ENCODE data around the gene ARID1B. TPM values are rescaled to one million over a fixed set of nuclear protein-coding genes. Genes with fewer than 3 reads are reported as not detected.

The ARID1B gene
- total RNA-seq, 1 experiment from 2014 or later = 42.8 TPM

DNA sequence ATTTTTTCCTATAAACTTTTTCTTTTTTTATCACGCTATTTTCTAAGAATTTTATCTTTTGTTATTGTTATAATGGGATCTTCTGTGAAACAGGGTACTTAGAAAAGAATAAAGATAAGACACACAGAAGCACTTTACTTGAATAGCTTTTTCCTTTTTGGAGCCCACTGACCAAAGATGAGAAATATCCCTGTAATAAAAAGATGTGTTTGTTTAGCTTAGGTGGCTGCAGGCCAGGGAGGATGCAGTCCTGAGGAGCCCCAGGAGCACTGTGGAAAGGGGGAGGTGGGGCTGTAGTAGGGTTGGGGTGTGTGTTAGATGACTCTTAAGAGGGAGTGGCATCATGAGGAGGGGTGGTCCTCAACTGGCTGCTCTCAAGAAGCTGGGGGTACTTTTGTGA, 128.6 kb downstream of the ARID1B start:
- DNase-seq = no peak
- Histone ChIP-seq H3K4me3 (no peak overlapping the region), H3K4me2 (no peak overlapping the region), H3K36me3 (ENCODE audit: low read depth) (no peaks in the 10 kb centered on the region), H3K27me3 (ENCODE audit: insufficient read depth, low read depth) (no peaks in the 10 kb centered on the region), H3K79me2 (ENCODE audit: low read depth) (no peaks in the 10 kb centered on the region; the same call in 1 of the 2 replicates), H3K4me1 (replicated peaks; ENCODE audit: insufficient read depth) (no peaks in the 10 kb centered on the region), H3F3A (ENCODE audit: insufficient read depth, low read depth) (no peaks in the 10 kb centered on the region), H2AFZ (no peak overlapping the region), H3K9me3 (ENCODE audit: insufficient read depth, low read depth) (no peaks in the 10 kb centered on the region), H4K20me1 (ENCODE audit: insufficient read depth) (0 out of 2 replicates have a peak, but pooled peaks cover 6% of the 10 kb centered on the region), H3K9me2 (ENCODE audit: insufficient read depth) (no peaks in the 10 kb centered on the region), H3K27ac (no peak overlapping the region)
- intact Hi-C loops (cut with micrococcal nuclease; ENCODE audit: unreplicated experiment) = no loop called here
- no TSS peak for BruUV-seq (replicated peaks)
- CTCF ChIA-PET = no interaction called here
- no peak for TF ChIP-seq EZH2 (IDR thresholded peaks at IDR 0.05; ENCODE audit: low read depth)
- POLR2A ChIA-PET (ENCODE audit: unreplicated experiment) = no interaction called here

- POLR2A ChIA-PET (ENCODE audit: unreplicated experiment) = no interaction called here
- Histone ChIP-seq H3K4me2 (no peak overlapping the region), H3K27me3 (ENCODE audit: insufficient read depth, low read depth) (no peaks in the 10 kb centered on the region), H3K4me1 (replicated peaks; ENCODE audit: insufficient read depth) (no peaks in the 10 kb centered on the region), H3K9me2 (ENCODE audit: insufficient read depth) (no peaks in the 10 kb centered on the region), H3K4me3 (no peak overlapping the region), H3F3A (ENCODE audit: insufficient read depth, low read depth) (no peaks in the 10 kb centered on the region), H4K20me1 (ENCODE audit: insufficient read depth) (no peaks in the 10 kb centered on the region), H3K9me3 (ENCODE audit: insufficient read depth, low read depth) (no peaks in the 10 kb centered on the region), H3K79me2 (ENCODE audit: low read depth) (no peaks in the 10 kb centered on the region; the same call in 1 of the 2 replicates), H2AFZ (no peak overlapping the region), H3K27ac (no peak overlapping the region), H3K36me3 (ENCODE audit: low read depth) (no peaks in the 10 kb centered on the region)
- intact Hi-C loops (cut with micrococcal nuclease; ENCODE audit: unreplicated experiment) = no loop called here
- no peak for DNase-seq
- TF ChIP-seq, protein P1, sequence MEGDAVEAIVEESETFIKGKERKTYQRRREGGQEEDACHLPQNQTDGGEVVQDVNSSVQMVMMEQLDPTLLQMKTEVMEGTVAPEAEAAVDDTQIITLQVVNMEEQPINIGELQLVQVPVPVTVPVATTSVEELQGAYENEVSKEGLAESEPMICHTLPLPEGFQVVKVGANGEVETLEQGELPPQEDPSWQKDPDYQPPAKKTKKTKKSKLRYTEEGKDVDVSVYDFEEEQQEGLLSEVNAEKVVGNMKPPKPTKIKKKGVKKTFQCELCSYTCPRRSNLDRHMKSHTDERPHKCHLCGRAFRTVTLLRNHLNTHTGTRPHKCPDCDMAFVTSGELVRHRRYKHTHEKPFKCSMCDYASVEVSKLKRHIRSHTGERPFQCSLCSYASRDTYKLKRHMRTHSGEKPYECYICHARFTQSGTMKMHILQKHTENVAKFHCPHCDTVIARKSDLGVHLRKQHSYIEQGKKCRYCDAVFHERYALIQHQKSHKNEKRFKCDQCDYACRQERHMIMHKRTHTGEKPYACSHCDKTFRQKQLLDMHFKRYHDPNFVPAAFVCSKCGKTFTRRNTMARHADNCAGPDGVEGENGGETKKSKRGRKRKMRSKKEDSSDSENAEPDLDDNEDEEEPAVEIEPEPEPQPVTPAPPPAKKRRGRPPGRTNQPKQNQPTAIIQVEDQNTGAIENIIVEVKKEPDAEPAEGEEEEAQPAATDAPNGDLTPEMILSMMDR (conservative IDR thresholded peaks at IDR 0.05) = no peak
- no peak for TF ChIP-seq EZH2 (IDR thresholded peaks at IDR 0.05; ENCODE audit: low read depth)
- CTCF ChIA-PET = no interaction called here
- no TSS peak for BruUV-seq (replicated peaks)
Observed at GRCh38 chr6:156906451-156906850, 129.3 kb downstream of the ARID1B start.

- no peaks in the 10 kb centered on the region for H4K20me1 ChIP-seq (ENCODE audit: insufficient read depth)
- ChIA-PET CTCF (no interaction called here), POLR2A (ENCODE audit: unreplicated experiment) (no interaction called here)
Observed at GRCh38 chr6:156909212-156910010, 132.2 kb downstream of the ARID1B start.

More at GRCh38 chr6:156909212-156910010, 132.2 kb downstream of the ARID1B start:
- BruUV-seq (replicated peaks) = no TSS peak
- H3K9me3 ChIP-seq (ENCODE audit: insufficient read depth, low read depth) = no peaks in the 10 kb centered on the region
- no peaks in the 10 kb centered on the region for H3F3A ChIP-seq (ENCODE audit: insufficient read depth, low read depth)
- intact Hi-C loops (cut with micrococcal nuclease; ENCODE audit: unreplicated experiment) = no loop called here
- no peak overlapping the region for H3K27ac ChIP-seq
- TF ChIP-seq EZH2 (IDR thresholded peaks at IDR 0.05; ENCODE audit: low read depth) = no peak
- TF ChIP-seq, protein P1 (conservative IDR thresholded peaks at IDR 0.05) = no peak
- H3K4me1 ChIP-seq (replicated peaks; ENCODE audit: insufficient read depth) = no peaks in the 10 kb centered on the region
- H3K4me2 ChIP-seq = no peak overlapping the region
- H3K4me3 ChIP-seq = no peak overlapping the region
- no peaks in the 10 kb centered on the region; the same call in 1 of the 2 replicates for H3K79me2 ChIP-seq (ENCODE audit: low read depth)
- no peak for DNase-seq
- no peak overlapping the region for H2AFZ ChIP-seq
- H3K9me2 ChIP-seq (ENCODE audit: insufficient read depth) = no peaks in the 10 kb centered on the region
- no peaks in the 10 kb centered on the region for H3K27me3 ChIP-seq (ENCODE audit: insufficient read depth, low read depth)
- no peaks in the 10 kb centered on the region for H3K36me3 ChIP-seq (ENCODE audit: low read depth)

Data from PC-9 (cell line).